Muscle of leg (tissue), 11 donors: ENCODE results near the gene GABRR2. TPM values are rescaled to one million over a fixed set of nuclear protein-coding genes. Genes with fewer than 3 reads are reported as not detected.
"Not testable (repeated sequence)": the region's sequence is repeated elsewhere in the genome, so short reads cannot be mapped to it uniquely, and the experiment has no call there.

ENCODE experiments used
- DNase-seq: peaks from one replicate; pipeline ENCODE4 v3.0.0; 2013
- H3K27ac ChIP-seq: one replicate; pipeline ENCODE4 v1.5.1; 2013; ENCODE audit warnings: mild to moderate bottlenecking, low read length, control low read depth
- H3K27me3 ChIP-seq: one replicate; pipeline ENCODE4 v1.6.1; 2013; ENCODE audit warnings: low read length; ENCODE audit not compliant: control insufficient read depth, insufficient read depth
- H3K36me3 ChIP-seq: one replicate; pipeline ENCODE4 v1.6.1; 2013; ENCODE audit warnings: low read length; ENCODE audit not compliant: control insufficient read depth, insufficient read depth
- H3K4me1 ChIP-seq: one replicate; pipeline ENCODE4 v1.6.1; 2013; ENCODE audit warnings: low read length; ENCODE audit not compliant: control insufficient read depth, insufficient read depth
- H3K4me3 ChIP-seq: one replicate; pipeline ENCODE4 v1.5.1; 2013; ENCODE audit warnings: low read length, control low read depth
- H3K9me3 ChIP-seq: replicated peaks from 2 replicates; pipeline ENCODE4 v1.6.1; 2013; ENCODE audit warnings: low read depth, low read length; ENCODE audit not compliant: control insufficient read depth
- WGBS: methylation state at CpG from one replicate; pipeline ENCODE4 v1.1.5; 2013; ENCODE audit warnings: missing lambda C conversion rate; ENCODE audit not compliant: insufficient coverage; 5-methylcytosine and 5-hydroxymethylcytosine counted together
- polyA plus RNA-seq, 8 donors: library from polyadenylated mRNA; unstranded; fragments of 120-200 nt; gene quantifications; one replicate each; pipeline versions ENCODE4 v1.2.1 to v1.2.3, GENCODE V29; 2013; ENCODE audit warnings: inconsistent platforms in 1 of 8, low replicate concordance in 1 of 8; ENCODE audit not compliant: insufficient read length in 8 of 8, insufficient read depth in 1 of 8
- total RNA-seq: library from RNA; stranded (reverse); fragments of 120-200 nt; gene quantifications from one replicate; pipeline ENCODE4 v1.2.4, GENCODE V29; 2013

GABRR2 gene
- total and polyA plus RNA-seq, 9 donors = 0.41 to 2.1 (median 0.80) TPM

DNA sequence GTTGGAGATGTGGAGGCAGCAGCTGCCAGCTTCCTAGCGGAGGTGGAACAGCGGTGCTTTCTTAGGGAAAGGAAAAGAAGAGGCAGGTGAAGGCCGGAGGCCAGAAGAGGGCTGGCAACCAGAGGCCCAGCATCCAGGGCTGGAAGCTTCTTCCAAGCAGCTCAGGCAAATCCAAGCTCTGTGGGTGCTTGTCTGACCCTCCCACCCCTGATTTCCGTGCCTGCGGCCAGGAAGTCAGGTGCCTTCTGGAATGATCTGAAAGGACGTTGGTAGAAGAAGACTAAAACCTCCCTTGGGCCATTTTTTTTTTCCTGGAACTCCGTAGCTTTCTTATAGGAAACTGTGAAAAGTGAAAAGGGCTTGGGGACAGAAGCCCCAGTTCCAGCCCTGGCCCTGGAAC lies 64.9 kb downstream of the GABRR2 start:
- H3K4me1 ChIP-seq = peaks cover 2% of the 10 kb centered on the region
- H3K36me3 ChIP-seq = no peaks in the 10 kb centered on the region
- no peaks in the 10 kb centered on the region for H3K9me3 ChIP-seq
- no peak for DNase-seq
- H3K4me3 ChIP-seq = no peak overlapping the region
- H3K27me3 ChIP-seq = no peaks in the 10 kb centered on the region
- 90% methylated on average over 3 of the region's 7 CpGs for WGBS
- no peak overlapping the region for H3K27ac ChIP-seq

DNA sequence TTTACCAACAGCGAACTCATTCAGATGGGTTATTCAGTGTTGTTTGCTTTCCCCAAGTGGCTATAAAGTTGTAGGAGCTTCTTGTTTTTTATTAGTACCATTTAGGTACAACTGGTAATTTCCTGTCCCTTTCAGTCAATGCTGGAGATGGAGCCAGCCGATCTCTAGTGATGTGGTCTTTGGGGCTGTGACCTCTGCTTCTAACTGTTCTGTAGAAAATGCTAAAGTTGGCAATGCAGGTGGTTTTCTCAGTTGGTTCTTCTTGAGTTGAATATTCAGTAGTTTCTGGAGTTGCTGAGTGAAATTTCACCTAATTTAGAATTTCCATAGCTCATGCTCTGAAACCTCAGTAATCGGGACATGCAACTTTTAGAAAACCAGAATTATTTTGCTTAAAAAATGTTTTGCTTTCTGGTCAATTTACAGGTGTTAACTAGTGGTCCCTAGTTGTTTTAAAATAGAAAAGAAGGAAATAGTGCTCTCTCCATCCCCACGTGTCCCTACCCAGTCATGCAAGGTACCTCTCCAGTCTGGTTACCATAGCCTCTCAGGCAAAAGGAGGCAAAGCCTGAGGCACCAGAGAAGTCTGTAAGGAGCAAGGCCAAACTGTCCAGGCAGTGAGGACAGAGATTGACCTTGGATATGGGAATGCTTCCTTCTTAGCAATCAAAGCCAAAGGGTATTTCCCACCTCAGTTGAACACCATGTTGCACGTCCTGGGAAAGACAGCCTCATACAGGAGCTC lies 70.7 kb downstream of the GABRR2 start:
- no peak for DNase-seq
- H3K27me3 ChIP-seq = no peaks in the 10 kb centered on the region
- no peaks in the 10 kb centered on the region for H3K4me1 ChIP-seq
- H3K27ac ChIP-seq = no peak overlapping the region
- WGBS = no CpG with 5 or more reads among the region's 5 CpGs
- no peak overlapping the region for H3K4me3 ChIP-seq
- no peaks in the 10 kb centered on the region for H3K36me3 ChIP-seq
- H3K9me3 ChIP-seq = no peaks in the 10 kb centered on the region

DNA sequence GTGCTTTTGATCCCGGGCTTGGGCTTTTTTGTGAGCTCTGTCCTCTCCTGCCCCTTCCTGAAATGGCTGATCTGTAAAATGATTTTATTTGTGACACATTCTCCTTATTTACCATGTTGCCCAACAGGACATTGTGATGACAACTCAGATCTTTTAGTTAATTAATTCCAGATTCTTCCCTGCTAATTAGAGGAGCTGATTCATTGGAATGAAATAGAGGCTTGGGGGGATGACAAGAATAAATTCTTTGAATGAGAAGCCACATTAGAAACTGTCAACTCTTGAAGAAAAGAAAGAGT lies 71.8 kb downstream of the GABRR2 start:
- DNase-seq = no peak
- H3K27me3 ChIP-seq = no peaks in the 10 kb centered on the region
- H3K27ac ChIP-seq = no peak overlapping the region
- H3K4me1 ChIP-seq = no peaks in the 10 kb centered on the region
- no peaks in the 10 kb centered on the region for H3K36me3 ChIP-seq
- no peaks in the 10 kb centered on the region for H3K9me3 ChIP-seq
- H3K4me3 ChIP-seq = no peak overlapping the region
- no CpG with 5 or more reads among the region's 1 CpG for WGBS

DNA sequence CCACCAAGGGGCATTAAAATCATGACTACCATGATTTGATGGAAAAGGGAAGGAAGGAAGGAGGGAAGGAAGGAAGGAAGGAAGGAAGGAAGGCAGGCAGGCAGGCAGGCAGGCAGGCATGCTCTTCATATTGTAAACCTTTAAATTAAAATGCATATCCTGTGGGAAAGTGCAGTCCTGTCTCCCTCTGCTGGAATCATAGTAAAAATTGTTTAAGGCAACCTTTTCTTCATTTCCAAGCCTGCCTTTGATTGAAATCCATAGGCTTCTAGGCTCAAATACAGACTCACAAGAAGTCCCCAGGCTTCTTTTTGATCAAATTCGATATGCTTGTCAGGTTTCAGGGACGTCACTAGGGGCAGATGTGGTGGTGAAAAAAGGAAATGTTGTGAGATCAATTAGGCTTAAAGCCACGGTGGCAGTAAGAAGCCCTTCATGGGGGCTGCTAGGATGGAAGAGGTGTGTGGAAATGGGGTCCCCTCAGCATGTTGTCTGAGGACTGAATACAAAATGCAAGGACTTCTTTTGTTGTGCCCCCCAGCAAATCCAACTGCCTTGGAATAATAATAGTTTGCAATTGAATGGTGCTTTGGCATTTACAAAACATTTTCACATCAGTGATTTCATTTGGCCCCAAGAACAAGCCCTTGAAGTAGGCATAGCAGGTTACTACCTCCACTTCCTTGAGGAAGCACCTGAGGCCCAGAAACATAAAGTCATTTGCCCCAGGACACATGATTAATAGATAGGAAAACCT lies 72.3 kb downstream of the GABRR2 start:
- H3K27me3 ChIP-seq = no peaks in the 10 kb centered on the region
- no peaks in the 10 kb centered on the region for H3K36me3 ChIP-seq
- H3K27ac ChIP-seq = no peak overlapping the region
- no peak overlapping the region for H3K4me3 ChIP-seq
- H3K9me3 ChIP-seq = no peaks in the 10 kb centered on the region
- H3K4me1 ChIP-seq = no peaks in the 10 kb centered on the region
- WGBS = 3% methylated on average over 3 of the region's 3 CpGs
- peak; percentile 79 for DNase-seq

DNA sequence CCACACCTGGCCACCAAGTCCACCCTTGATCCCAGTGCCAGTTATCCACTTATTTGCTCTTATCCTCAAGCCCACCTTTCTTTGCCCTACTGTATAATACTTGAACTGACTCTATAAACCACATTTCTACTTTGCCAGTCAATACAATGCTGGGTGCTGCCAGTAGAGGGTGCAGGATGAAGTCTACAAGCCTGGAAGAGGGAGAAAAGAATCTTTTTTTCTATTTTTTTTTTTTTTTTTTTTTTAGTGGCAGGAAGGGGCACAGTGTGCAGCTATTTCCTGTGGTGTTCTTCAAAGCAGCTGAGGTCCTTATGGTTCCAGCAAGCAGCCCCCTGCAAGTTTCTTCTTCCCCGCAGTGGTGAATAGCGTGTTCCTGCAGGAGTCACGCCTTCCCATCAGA lies 75.8 kb downstream of the GABRR2 start:
- Histone ChIP-seq H3K9me3 (no peaks in the 10 kb centered on the region), H3K4me1 (no peaks in the 10 kb centered on the region), H3K27me3 (no peaks in the 10 kb centered on the region), H3K27ac (no peak overlapping the region), H3K4me3 (no peak overlapping the region), H3K36me3 (no peaks in the 10 kb centered on the region)
- 66% methylated on average over 3 of the region's 3 CpGs for WGBS
- no peak for DNase-seq

DNA sequence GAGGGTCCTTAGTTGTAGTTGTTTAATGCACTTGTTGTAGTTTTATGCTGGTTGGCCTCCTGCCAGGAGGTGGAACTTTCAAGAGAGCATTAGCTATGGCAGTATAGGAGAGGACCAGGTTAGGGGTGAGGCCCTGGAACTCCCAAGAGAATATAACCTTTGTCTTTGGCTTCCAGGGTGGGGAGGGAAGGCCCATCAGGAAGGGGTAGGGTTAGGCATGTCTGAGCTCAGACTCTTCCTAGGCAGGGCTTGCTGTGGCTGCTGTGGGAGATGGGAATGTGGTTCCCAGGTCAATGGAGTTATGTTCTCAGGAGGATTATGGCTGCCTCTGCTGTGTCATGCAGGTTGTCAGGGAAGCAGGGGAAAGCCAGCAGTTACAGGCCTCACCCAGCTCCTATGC lies 77.9 kb downstream of the GABRR2 start:
- Histone ChIP-seq H3K4me3 (no peak overlapping the region), H3K4me1 (no peaks in the 10 kb centered on the region), H3K27ac (no peak overlapping the region), H3K27me3 (no peaks in the 10 kb centered on the region), H3K9me3 (no peaks in the 10 kb centered on the region), H3K36me3 (no peaks in the 10 kb centered on the region)
- no peak for DNase-seq

DNA sequence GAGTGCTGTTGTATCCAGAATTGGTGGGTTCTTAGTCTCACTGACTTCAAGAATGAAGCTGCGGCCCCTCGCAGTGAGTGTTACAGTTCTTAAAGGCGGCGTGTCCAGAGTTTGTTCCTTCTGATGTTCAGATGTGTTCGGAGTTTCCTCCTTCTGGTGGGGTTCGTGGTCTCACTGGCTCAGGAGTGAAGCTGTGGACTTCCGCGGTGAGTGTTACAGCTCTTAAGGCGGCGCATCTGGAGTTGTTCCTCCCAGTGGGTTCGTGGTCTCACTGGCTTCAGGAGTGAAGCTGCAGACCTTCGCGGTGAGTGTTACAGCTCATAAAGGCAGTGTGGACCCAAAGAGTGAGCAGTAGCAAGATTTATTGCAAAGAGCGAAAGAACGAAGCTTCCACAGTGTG lies 81.5 kb downstream of the GABRR2 start:
- H3K27me3 ChIP-seq, H3K36me3 ChIP-seq, H3K27ac ChIP-seq, DNase-seq, H3K9me3 ChIP-seq, H3K4me1 ChIP-seq, H3K4me3 ChIP-seq: not testable (repeated sequence)
- WGBS = 80% methylated on average over 5 of the region's 15 CpGs

DNA sequence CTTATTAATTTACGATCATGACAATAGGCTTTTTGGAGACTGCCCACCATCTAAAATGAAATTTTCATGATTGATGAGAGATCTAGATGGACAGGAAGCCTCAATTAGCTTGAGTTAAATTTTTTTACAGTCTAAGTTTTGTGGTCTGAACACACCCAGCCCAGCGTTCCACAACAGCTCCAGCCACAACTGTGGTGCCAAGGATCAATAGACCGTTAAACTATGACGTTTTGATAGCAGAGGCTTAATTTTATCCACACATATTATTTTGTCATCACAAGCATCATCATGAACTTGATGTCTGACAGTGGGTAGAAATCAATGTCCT lies 92.4 kb downstream of the GABRR2 start:
- H3K27me3 ChIP-seq = no peaks in the 10 kb centered on the region
- H3K4me3 ChIP-seq = no peak overlapping the region
- 40% methylated on average over 1 of the region's 4 CpGs for WGBS
- no peaks in the 10 kb centered on the region for H3K36me3 ChIP-seq
- H3K9me3 ChIP-seq = no peaks in the 10 kb centered on the region
- no peak for DNase-seq
- H3K4me1 ChIP-seq = peaks cover 6% of the 10 kb centered on the region
- no peak overlapping the region for H3K27ac ChIP-seq

DNA sequence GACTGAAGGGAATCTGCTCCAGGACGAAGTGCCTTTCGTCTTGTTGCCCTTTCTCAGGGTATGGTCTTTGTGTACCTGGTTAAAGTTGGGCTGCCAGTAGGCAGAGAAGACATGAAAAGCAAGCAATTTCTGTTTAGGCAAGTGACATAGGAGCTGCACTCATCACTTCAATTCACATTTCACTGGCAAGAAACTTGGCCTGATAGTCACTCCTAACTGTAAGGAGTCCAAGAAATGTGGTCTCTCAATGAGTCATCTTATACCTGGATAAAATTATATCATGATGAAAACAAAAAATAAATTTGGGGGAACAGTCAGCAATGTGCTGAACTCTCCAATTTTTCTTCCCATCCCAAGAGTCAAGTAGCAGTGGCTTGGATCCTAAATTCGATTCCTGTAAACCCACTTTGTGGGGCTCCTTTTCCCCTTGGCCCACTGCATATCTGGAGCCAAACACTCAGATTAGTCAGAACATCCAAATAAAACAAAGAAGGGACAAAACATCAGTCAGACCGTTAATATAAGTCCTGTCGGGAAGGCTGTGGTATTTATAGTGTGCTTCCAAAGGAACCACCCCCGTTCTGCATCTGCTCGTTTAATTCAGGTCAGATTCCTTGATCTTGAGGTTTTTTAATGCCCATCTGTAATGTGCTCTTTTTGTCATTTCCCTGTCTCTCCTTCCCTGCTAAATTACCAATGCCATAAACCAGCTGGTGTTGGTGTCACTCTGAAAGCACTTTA lies 93.0 kb downstream of the GABRR2 start:
- Histone ChIP-seq H3K27me3 (no peaks in the 10 kb centered on the region), H3K27ac (no peak overlapping the region), H3K4me3 (no peak overlapping the region), H3K36me3 (no peaks in the 10 kb centered on the region), H3K9me3 (no peaks in the 10 kb centered on the region), H3K4me1 (peaks cover 8% of the 10 kb centered on the region)
- peak; percentile 12 for DNase-seq
- 46% methylated on average over 3 of the region's 7 CpGs for WGBS

DNA sequence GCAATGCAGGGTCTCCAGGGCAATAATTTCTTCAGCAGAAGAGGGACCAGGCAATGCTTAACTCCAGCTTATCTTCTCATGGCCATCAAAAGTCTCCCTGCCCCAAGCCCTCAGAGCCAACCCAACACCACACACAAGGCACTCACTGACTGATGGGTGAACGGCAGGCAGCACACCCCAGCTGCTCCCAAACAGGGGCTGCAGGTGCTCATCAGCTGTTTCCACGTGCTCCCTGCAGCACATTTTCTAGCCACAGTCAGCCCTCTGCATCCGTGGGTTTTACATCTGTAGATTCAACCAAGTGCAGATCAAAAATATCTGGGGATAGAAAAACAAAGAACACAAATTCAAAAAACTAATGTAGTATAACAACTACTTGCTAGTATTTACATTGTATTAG lies 94.0 kb downstream of the GABRR2 start:
- no peaks in the 10 kb centered on the region for H3K36me3 ChIP-seq
- H3K27me3 ChIP-seq = no peaks in the 10 kb centered on the region
- no peak overlapping the region for H3K4me3 ChIP-seq
- no peak for DNase-seq
- no peaks in the 10 kb centered on the region for H3K9me3 ChIP-seq
- H3K4me1 ChIP-seq = peaks cover 10% of the 10 kb centered on the region
- no peak overlapping the region for H3K27ac ChIP-seq
- WGBS = 33% methylated on average over 1 of the region's 3 CpGs
